ENCODE results near the gene AIFM3.
A peak's percentile ranks its signal among the peaks of the same experiment; 100 is the strongest.
"Not testable (repeated sequence)": the region's sequence is repeated elsewhere in the genome, so short reads cannot be mapped to it uniquely, and the experiment has no call there.

The AIFM3 gene

DNA sequence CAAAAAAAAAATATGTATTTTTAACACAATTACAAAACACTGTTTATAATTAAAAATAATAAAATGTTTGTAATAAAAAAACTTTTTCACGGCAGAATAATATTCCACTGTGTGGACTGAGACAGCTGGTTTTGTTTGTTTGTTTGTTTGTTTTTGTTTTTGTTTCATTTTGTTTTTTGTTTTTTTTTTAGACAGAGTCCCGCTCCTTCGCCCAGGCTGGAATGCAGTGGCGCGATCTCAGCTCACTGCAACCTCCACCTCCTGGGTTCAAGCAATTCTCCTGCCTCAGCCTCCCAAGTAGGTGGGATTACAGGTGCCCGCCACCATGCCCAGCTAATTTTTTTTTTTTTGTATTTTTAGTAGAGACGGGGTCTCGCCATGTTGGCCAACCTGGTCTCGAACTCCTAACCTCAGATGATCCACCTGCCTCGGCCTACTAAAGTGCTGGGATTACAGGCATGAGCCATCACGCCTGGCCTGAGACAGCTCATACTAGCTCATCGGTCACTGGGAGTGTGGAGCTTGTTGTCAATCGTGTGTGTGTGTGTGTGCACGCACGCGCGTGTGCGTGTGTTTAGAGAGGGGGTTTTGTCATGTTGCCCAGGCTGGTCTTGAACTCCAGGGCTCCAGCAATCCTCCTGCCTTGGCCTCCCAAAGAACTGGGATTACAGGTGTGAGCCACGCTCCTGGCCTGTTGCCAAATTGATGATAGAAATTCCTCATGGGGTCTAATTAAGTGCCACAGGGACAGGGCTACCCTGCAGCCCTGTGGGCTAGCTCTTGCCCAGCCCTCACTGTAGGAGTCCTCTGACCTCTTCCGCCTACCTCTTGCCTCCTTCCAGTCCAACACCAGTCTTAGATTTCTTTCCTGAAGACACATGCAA is 7.2 kb upstream of the AIFM3 start:
- no peak for DNase-seq

DNA sequence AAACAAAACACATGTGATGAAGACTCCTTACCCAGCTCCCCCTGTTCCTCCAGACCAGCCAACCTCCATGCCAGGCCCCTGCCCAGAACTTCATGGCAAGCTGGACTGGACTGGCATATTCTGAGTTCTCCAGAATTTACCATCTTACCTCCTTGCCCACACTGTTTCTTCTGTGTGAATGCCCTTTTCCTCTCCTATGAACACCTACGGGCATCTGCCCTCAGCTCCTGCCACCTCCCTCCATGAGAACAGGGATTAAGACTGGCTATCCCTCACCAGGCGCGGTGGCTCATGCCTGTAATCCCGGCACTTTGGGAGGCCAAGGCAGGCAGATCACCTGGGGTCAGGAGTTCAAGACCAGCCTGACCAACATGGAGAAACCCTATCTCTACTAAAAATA is 6.4 kb upstream of the AIFM3 start:
- no peak for DNase-seq

DNA sequence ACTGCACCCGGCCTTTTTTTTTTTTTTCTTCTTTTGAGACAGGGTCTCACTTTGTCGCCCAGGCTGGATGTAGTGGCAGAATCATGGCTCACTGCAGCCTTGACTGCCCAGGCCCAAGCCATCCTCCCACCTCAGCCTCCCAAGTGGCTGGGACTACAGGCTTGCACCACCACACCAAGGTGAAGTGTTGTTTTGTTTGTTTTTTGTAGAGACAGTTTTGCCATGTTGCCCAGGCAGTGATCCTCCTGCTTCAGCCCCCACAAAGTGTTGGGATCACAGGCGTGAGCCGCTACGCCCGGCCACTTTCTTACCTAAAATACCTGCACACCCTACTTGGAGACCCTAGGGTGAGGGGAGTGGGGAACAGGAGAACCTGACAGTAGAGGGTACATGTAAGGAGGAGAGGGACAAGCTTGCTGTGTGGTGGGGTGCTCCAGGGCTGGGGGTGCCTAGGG is 4.5 kb upstream of the AIFM3 start:
- DNase-seq = no peak

DNA sequence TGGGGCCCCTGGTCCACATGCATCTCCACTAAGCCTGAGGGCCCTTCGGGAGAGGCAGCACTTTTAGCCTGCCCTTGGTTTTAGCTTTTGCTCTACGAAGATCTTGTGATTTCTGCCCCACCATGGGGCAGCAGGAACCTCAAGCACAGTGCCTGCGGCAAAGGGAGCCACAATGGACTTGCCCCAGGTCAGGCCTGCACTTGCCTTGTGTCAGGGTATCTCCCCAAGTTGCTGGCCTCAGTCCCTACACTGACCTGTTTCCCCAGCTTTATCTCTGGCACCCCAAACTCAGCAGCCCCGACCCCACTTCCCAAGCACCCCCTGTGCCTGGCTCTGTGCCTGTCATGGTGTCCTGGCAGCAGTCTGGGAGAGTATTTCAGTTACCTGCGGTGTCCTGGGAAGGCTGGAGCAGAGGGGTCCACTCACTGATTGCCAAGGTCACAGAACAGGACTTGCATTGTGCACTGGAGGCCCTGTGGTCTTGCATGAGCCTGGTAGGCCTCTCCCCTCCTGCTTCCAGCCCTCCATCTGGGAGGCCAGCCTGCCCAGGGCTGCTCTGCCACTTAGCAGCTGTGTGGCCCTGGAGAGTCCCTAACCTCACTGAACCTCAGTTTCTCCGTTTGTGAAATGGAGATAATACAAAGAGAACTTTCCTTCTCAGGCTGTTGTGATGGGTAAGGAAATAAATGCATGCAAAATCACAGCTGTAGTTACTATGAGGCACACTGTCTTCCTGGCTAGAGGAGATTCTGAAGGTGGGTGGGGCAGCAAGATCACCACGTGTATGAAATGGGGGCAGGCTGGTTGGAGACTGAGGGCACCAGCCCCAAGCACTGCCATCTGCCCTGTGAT is 3.6 kb upstream of the AIFM3 start:
- DNase-seq = no peak

DNA sequence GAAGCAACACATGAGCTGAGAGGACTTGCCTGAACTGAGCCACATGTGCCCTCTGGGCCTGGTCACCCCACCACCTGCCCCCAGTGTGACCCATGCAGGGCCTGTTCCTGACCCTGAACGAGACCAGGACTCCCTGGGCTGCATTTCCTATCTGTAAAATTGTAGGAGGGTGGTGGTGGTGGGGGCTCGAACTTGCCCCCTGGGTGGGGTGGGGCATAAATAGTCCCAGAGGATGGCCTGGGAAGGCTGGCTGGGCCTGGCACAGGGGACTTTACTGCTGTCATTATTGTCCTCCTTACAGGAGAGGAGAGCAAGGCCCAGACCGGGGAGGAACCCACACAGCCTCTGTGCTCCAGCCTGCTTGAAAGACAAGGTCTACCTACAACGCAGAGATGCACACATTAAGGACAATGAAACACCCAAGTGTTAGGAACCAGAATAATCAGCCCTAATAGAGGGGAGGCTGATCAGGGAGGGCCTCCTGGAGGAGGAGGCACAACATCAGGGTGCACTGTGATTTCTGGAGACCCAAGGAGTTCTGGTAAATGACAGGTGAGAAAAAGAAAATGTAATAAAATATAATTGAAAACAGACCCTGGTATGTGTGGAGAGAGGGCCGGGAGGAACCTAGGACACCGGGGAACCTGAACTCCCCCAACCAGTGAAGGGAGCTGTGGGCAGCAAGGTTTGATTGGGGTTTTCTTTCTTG is 2.8 kb upstream of the AIFM3 start:
- DNase-seq = no peak

DNA sequence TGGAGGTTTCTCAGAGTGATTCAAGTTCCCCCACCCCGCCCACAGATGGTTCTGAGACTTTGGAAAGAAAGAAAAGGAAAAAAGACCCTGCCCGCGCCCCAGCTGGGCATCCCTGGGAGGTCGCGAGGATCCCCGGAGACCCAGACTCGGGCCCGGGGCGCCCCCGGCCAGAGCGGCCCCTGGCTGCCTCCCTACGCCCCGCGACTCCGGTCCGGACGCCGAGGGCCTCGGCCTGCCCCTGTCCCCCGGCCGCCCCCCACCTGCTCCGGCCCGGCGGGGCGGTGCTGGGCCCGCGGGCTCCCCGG is 2.3 kb upstream of the AIFM3 start:
- DNase-seq = no peak

DNA sequence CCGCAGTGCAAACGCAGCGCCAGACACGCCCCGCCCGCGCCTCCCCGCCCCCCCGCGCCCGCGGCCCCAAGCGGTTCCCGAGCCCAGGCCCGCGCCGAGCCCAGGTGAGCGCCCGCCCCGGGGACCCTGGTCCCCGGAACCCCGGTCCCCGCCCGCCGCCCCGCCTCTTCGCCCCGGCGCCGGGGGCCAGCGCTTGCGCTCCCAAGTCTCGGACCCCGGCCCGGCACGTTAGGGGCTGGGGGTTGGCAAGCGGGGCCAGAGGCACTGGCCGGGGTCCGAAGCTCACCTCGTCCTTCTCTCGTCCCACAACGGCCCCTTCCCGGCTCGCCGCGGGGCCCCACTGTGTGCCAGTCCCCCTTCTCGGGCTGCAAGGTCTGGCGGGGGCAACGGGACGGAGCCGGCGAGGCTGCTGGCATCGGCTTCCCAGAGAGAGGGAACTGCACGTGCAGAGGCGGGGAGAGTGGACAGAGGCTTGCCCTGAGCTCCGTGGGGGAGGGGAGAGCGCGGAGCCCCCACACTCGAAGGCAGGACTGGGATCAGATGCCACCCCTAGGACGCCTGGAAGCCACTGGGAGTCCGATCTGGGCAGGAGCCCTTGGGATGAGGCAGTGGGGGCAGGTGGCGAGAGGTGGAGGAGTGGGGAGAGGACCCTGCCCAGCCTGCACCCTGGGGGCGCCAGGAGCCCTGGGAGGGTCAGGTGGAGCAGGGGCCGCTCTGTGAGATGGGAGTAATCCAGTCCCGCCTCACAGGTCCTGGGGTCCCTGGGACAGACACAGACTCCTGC is 1.8 kb upstream of the AIFM3 start:
- no peak for DNase-seq

DNA sequence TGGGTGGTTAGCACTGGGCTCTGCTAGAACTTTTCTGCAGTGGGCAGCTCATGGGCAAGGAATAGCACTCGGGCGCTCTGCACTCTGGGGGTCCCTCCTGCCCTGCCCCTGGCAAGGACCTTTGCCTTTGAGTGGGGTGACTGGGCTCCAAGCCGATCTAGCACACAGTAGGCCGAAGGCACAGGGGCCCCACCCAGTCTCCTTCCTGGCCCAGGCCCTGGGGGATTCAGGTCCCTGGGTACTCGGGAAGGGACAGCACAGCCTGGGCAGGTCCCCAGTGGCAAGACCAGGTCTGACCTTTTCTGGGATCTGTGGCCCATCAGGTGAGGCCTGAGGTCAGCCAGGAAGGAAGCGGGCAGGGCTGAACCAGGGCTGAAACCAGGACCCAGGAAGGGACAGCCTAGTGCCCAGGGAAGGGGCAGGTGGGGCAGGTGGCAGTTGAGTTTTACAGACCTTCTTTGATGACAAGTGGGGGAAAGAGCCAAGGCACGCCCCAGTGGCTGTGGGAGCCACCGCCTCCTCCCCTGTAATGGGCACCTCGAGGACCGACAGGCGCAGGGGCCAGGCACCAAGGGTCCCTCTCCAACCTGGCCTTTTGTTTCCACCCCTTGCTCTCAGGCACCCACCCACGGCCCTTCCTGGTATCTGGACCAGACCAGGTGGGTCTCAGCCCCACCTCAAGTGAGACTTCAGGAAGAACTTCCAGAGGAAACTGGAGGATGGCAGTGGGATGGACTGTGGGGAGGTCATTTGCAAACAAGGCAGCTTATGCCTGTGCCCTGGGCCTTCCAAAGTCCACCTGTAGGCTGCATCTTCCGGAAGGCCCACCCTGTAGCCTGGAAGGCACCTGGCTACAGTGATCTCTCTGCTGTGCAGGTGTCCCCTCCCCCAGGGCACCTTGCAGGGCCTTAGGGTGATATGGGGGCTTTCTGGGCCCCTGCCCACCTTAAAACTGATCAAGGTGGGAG is 883 bp upstream of the AIFM3 start:
- no peak for DNase-seq

DNA sequence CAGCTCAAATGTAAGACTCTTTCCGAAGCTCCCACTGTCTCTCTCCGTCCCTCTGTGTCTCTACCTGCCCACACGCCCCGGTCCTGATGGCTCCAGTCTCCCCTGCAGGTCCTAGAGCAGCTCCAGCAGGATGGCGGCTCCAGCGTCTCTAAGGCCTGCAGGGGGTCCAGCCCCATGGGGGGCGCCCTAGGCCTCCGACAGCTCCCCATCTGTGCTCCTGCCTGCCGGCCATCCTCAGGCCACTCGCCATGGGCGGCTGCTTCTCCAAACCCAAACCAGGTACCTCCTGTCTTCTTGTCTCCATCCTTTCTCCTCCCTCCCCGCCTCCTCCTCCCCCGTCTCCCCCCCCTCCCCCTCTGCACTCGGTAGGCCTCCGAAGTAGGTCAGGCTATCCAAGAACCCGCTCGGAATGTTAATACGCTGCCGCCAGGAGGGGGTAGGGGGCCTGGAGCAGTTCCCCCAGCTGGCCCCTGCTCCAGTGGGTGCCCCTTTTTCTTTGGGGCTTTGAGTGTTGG is 699 bp downstream of the AIFM3 start:
- no peak for DNase-seq

DNA sequence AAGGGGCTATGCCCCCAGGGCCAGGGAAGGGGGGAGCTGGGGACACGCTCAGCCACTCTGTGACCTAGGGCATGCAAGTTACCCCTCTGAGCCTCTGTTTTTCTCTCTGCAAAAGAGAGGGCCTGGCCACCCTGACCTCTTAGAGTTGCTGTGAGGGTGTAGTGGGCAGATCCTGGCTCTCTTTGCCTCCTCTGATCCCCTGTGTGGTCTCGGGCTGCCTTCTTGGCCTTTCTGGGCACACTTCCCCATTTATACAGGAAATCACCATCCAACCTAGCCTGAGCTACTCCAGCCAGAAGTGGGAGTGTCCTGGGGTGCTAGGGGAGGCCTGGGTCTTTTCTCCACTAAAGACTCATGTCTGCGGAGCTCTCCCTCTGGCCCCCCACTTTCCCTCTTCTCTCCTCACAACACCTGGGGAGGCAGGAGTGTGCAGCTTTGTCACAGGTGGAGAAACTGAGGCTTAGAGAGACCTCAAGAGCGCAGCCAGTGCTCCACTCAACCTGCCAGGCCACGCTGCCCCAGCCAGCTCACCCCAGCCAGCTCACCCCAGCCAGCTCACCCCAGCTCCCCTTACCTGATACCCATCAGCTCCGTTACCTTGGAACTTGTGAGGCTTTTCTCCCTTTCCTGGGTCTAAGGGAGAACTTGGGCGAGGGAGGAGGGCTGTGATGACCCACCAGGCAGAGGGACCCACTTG is 1.4 kb downstream of the AIFM3 start:
- peak in 1 of 2 donors; percentile 17 for DNase-seq

DNA sequence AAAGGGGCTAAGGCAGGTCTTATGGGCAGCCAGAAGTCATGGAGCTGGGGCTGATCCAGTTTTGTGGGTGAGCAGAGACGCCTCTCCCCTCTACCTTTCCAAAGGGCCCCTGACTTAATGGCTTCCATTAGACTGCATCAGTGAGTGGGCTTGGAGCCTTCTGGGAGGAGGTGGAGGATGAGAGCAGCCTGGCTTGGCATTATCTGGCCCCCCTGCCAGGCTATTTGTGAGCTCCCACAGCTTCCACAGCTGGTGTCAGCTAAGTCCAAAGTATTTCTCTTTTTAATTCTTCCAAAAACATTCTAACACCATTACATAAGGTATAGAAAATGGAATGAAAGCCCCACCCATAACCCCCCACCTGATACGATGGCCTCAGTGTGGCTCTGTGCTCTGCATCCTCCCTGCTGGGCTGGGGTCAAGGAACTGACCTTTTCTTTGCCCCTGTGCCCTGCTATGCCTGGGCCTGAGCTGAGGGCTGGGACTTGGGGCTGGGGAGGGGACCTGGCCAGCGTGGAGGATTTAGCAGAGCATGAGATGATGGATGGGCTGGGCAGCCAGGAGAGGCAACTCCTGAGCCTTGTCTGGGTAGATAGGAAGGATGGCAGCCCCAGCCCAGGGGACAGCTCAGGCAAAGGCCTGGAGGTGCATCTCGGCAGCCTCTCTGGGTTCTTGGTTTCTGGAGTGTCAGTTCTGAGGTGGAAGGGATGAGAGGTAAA is 4.0 kb downstream of the AIFM3 start:
- no peak for DNase-seq

DNA sequence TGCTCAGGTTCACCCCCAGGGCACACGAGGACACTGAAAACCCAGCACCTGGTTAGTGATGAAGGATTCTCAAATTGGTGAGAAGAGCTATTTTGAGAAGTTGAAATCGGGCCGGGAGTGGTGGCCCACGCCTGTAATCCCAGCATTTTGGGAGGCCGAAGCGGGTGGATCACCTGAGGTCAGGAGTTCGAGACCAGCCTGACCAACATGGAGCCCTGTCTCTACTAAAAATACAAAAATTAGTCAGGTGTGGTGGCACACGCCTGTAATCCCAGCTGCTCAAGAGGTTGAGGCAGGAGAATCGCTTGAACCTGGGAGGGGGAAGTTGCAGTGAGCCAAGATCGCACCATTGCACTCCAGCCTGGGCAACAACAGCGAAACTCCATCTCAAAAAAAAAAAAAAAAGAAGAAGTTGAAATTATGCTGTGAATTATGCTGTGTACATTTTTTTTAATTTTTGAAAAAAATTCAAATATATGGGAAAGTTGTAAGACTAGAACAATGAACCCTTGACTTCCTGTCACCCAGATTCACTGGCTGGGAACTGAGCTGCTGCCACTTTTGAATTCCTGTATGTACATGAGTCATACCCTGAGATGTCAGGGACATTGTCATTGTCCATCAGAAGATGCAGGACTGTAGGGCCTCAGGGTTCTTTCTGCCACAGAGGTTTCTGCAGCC is 5.1 kb downstream of the AIFM3 start:
- DNase-seq = not testable (repeated sequence)

DNA sequence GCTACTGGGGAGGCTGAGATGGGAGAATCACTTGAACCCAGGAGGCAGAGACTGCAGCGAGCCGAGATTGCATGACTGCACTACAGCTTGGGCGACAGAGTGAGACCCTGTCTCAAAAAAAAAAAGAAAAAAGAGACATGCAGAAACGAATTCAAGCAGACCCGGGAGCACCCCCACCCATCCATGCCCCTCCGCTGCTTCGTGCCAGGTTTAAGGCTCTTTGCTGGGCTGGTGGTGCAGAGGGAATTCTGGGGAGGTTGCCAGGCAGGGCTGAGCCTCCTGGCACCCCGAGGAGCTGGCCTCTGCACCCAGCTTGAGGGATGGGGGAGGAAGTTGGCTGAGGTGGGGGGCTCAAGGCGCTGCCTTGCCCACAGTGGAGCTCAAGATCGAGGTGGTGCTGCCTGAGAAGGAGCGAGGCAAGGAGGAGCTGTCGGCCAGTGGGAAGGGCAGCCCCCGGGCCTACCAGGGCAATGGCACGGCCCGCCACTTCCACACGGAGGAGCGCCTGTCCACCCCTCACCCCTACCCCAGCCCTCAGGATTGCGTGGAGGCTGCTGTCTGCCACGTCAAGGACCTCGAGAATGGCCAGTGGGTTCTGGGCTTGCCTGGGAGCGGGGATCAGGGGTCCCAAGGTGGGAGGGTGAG is 6.0 kb downstream of the AIFM3 start:
- no peak for DNase-seq

DNA sequence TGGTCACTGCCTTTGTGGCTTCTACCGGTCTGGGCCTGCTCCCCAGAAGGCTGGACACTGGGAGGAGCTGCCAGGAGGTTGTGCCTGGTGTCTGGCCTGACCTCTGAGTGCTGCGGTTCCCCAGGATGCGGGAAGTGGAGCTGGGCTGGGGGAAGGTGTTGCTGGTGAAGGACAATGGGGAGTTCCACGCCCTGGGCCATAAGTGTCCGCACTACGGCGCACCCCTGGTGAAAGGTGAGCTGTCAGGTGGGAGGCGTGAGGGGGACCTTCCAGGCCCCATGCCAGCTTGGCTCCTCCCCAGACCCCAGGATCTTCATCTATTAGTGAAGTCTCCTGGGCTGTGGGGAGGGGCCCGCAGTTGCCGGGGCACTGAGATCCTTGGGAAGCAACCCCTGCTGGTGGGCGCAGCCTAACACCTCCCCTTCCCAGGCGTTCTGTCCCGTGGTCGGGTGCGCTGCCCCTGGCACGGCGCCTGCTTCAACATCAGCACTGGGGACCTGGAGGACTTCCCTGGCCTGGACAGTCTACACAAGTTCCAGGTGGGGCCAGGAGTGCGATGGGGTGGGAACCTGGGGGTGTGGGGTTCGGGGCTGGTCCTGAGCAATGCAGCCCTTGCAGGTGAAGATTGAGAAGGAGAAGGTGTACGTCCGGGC is 6.7 kb downstream of the AIFM3 start:
- DNase-seq = no peak

DNA sequence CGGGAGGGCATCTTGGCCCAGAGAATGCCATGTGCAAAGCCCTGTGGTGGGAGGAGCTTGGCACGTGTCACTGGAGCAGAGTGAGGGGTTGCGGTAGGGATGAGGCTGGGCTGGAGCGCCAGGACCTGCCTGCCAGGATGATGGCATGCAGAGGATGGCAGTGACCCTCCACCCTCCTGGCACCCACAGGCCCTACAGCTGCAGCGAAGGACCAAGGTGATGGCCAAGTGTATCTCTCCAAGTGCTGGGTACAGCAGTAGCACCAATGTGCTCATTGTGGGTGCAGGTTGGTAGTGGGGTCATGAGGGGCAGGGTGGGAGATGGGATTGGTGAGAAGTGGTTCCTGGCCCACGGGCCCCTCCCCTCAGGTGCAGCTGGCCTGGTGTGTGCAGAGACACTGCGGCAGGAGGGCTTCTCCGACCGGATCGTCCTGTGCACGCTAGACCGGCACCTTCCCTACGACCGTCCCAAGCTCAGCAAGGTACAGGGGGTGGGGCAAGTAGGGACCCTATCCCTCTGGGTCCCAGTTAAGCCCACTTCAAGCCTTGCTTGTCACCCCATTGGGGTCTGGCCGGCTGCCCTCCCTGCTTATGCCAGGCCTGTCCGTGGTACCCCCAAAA is 7.4 kb downstream of the AIFM3 start:
- no peak for DNase-seq

DNA sequence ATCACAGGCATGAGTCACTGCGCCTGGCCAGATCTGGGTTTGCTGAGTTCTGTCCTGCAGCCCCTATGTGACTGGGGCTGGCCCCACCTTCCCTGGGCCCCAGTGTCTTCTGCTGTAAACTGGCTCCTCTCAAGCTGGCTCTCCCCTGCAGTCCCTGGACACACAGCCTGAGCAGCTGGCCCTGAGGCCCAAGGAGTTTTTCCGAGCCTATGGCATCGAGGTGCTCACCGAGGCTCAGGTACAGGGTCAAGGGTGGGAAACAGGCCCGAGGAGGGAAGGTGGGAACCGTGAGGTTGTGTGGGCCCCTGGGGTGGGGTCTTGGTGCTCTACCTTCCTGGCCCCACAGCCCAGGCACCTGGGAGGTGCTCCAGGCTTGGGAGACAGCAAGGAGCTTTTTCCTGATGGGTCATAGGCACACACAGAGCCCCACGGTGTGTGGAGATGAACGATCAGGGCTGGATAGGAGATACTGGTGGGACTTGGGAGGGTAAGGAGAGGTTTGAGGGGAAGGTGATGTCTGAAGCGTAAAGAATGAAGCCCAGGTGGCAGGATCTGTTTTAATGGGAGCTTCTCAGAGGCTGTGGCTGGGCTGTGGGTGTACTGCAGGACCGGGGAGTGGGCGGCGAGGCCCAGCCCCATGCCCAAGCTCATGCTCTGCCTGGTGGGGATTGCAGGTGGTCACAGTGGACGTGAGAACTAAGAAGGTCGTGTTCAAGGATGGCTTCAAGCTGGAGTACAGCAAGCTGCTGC is 8.7 kb downstream of the AIFM3 start:
- no peak for DNase-seq
